ENCODE measurements around the gene DLG2.

DNA sequence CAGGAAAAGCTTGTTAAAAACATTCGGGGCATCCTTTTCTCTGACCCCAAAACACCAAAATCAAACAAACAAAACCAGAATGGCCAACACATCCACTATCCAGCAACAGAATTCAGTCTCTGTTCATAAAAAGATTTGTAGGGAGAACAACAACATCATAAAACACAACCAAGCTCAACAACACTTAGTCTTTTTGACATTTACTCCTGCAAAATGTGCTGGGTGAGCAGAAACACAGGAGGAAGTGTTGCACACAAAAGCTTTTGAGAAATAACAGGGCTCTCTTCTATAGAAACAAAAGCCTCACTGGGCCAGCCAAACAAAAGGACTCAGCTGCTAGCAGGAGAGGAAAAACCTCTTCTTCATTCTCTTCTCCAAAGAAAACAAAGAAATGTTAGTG, 1604.9 kb downstream of the DLG2 start:
- TF ChIP-seq, protein P1, sequence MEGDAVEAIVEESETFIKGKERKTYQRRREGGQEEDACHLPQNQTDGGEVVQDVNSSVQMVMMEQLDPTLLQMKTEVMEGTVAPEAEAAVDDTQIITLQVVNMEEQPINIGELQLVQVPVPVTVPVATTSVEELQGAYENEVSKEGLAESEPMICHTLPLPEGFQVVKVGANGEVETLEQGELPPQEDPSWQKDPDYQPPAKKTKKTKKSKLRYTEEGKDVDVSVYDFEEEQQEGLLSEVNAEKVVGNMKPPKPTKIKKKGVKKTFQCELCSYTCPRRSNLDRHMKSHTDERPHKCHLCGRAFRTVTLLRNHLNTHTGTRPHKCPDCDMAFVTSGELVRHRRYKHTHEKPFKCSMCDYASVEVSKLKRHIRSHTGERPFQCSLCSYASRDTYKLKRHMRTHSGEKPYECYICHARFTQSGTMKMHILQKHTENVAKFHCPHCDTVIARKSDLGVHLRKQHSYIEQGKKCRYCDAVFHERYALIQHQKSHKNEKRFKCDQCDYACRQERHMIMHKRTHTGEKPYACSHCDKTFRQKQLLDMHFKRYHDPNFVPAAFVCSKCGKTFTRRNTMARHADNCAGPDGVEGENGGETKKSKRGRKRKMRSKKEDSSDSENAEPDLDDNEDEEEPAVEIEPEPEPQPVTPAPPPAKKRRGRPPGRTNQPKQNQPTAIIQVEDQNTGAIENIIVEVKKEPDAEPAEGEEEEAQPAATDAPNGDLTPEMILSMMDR (IDR thresholded peaks at IDR 0.05; ENCODE audit: insufficient read depth, low read depth, low read length): no peak
- TF ChIP-seq EZH2 (IDR thresholded peaks at IDR 0.05; ENCODE audit: insufficient read depth, low read length): no peak
